ENCODE measurements around the gene CLCNKB. TPM values are rescaled to one million over a fixed set of nuclear protein-coding genes. Genes with fewer than 3 reads are reported as not detected.

The CLCNKB gene
- total RNA-seq, 1 experiment from 2014 or later = 1.1 TPM

DNA sequence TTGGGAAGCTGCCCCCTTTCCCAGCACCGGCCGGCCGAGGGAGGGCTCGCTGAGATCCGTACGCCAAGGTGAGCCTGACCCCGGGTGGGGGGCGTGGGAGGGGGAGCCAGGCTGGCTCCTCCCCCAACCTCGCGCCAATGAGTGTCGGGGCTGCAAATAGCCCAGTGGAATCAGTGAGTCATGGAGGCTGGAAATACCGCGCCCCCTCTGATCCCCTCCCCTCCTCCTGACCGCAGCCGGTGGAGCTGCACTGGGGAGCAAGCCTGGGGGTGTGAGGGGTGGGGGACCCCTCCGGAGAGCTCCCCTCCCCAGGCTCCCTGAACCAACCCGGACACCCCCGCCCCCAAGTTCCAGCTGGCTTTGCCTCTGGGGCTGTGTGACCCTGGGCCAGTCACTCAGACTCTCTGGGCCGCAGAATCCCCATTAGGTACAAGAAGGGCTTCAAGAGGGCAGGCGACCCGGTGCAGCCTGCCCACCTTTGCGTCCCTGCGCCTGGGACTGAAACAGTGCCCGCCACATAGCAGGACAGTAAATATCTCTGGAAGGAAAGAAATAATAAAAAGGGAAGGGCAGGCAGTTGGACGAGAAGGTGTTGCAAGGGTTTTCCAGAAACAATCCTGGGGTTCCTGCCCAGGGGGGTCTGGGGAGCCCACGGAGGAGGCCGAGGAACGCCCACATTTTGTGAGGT, 30.2 kb upstream of the CLCNKB start:
- Histone ChIP-seq H3K9me2 (ENCODE audit: insufficient read depth) (no peaks in the 10 kb centered on the region), H3K4me3 (peak overlapping the region; percentile 52; the same call in 1 of the 2 replicates), H3K27me3 (ENCODE audit: insufficient read depth, low read depth) (no peaks in the 10 kb centered on the region), H4K20me1 (ENCODE audit: insufficient read depth) (no peaks in the 10 kb centered on the region), H2AFZ (peak overlapping the region; percentile 39; the same call in 1 of the 2 replicates), H3K27ac (no peak overlapping the region), H3K79me2 (ENCODE audit: low read depth) (no peaks in the 10 kb centered on the region), H3K4me1 (replicated peaks; ENCODE audit: insufficient read depth) (peaks cover 5% of the 10 kb centered on the region; the same call in 1 of the 2 replicates), H3K36me3 (ENCODE audit: low read depth) (no peaks in the 10 kb centered on the region), H3F3A (ENCODE audit: insufficient read depth, low read depth) (peaks cover 10% of the 10 kb centered on the region; the same call in 1 of the 2 replicates), H3K4me2 (peak overlapping the region; percentile 67), H3K9me3 (ENCODE audit: insufficient read depth, low read depth) (no peaks in the 10 kb centered on the region)
- peak in 1 of 2 experiments; percentile 63 for DNase-seq
- ChIA-PET POLR2A (ENCODE audit: unreplicated experiment) (interaction anchor here (0.7 kb wide), 1 partner anchor 198 kb away, joined by 3 read pairs; no protein-coding TSS in a partner anchor), CTCF (no interaction called here)
- TF ChIP-seq, protein P1, sequence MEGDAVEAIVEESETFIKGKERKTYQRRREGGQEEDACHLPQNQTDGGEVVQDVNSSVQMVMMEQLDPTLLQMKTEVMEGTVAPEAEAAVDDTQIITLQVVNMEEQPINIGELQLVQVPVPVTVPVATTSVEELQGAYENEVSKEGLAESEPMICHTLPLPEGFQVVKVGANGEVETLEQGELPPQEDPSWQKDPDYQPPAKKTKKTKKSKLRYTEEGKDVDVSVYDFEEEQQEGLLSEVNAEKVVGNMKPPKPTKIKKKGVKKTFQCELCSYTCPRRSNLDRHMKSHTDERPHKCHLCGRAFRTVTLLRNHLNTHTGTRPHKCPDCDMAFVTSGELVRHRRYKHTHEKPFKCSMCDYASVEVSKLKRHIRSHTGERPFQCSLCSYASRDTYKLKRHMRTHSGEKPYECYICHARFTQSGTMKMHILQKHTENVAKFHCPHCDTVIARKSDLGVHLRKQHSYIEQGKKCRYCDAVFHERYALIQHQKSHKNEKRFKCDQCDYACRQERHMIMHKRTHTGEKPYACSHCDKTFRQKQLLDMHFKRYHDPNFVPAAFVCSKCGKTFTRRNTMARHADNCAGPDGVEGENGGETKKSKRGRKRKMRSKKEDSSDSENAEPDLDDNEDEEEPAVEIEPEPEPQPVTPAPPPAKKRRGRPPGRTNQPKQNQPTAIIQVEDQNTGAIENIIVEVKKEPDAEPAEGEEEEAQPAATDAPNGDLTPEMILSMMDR (conservative IDR thresholded peaks at IDR 0.05) = no peak
- no peak for TF ChIP-seq EZH2 (IDR thresholded peaks at IDR 0.05; ENCODE audit: low read depth)
- intact Hi-C loops (cut with micrococcal nuclease; ENCODE audit: unreplicated experiment) = loop anchor here (5.0 kb wide), 1 partner anchor 354 kb away; the partner anchor contains the start of gene SZRD1
- TSS peak; percentile 54 for BruUV-seq (replicated peaks)

DNA sequence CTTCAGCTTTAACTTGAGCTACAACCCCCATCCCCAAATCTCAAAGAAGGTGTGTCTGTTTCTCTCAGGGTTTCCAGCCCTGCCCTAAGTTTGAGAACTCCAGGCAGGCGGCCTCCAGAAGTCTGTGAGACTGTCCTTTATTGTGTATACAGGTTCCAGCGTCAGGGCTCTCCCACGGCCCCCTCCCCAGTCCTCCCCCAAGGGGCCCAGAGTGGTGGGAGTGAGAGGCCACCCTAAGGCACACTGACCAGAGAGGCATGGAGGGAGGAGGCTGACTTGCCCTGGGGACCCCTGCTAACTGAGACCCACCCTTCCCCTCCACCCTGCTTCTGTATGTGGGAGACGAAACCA, 29.7 kb upstream of the CLCNKB start:
- POLR2A ChIA-PET (ENCODE audit: unreplicated experiment) = no interaction called here
- no peaks in the 10 kb centered on the region for H4K20me1 ChIP-seq (ENCODE audit: insufficient read depth)
- CTCF ChIA-PET = no interaction called here
- H3K4me2 ChIP-seq = no peak overlapping the region
- H3K36me3 ChIP-seq (ENCODE audit: low read depth) = no peaks in the 10 kb centered on the region
- peaks cover 5% of the 10 kb centered on the region; the same call in 1 of the 2 replicates for H3K4me1 ChIP-seq (replicated peaks; ENCODE audit: insufficient read depth)
- no peak overlapping the region for H3K4me3 ChIP-seq
- BruUV-seq (replicated peaks) = no TSS peak
- DNase-seq = no peak
- H3K27me3 ChIP-seq (ENCODE audit: insufficient read depth, low read depth) = no peaks in the 10 kb centered on the region
- peaks cover 10% of the 10 kb centered on the region; the same call in 1 of the 2 replicates for H3F3A ChIP-seq (ENCODE audit: insufficient read depth, low read depth)
- no peaks in the 10 kb centered on the region for H3K79me2 ChIP-seq (ENCODE audit: low read depth)
- TF ChIP-seq, protein P1 (conservative IDR thresholded peaks at IDR 0.05) = no peak
- no peak for TF ChIP-seq EZH2 (IDR thresholded peaks at IDR 0.05; ENCODE audit: low read depth)
- no peak overlapping the region for H3K27ac ChIP-seq
- H2AFZ ChIP-seq = no peak overlapping the region
- intact Hi-C loops (cut with micrococcal nuclease; ENCODE audit: unreplicated experiment) = loop anchor here (5.0 kb wide), 1 partner anchor 353 kb away; the partner anchor contains the start of gene SZRD1
- H3K9me3 ChIP-seq (ENCODE audit: insufficient read depth, low read depth) = no peaks in the 10 kb centered on the region
- H3K9me2 ChIP-seq (ENCODE audit: insufficient read depth) = no peaks in the 10 kb centered on the region

DNA sequence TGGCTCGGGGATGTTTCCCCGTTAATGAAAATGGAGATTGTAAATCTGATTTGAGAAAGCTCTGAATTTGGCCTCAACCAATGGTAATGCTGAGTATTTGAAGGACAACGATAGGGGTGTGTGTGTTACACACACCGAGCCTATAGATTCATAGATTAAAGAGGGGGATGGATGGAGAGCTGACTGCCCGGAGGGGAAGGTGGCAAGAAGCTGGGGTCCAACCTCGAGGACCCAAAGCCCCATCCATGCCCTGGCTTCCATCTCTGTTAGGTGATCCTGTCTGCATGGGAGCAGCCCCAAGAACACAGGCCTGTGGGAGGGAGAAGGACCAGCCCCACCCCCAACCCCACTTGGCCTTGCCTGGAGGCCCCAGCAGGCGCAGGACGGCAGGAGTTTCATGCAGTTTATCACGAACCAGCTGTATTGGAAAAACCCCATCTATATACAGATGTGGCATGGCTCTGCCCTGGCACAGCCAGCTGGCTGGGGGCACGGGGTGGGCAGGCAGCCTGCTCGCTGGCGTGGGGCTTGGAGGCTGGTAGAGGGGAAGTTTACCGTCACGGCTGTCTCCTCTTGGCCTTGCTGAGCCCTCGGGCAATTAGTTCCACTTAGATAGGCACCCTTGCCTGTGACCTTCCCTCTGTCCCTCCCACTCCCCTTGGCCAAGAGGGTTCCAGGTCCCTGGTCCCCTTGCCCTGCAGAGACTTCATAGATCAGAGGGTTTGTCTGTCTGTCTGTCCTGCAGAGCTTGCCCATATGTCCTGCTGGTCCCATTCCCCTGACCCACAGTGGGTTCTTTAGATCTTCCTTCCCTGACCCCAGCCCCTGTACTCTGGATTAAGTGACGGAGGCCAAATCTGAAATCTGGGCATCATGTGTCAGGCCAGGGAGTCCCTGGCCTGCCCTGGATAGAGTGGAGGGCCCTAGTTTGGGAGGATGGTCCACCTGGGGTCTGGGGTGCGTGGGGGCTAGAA, 28.8 kb upstream of the CLCNKB start:
- ChIA-PET POLR2A (ENCODE audit: unreplicated experiment) (no interaction called here), CTCF (no interaction called here)
- no peak overlapping the region for H3K4me2 ChIP-seq
- peaks cover 10% of the 10 kb centered on the region; the same call in 1 of the 2 replicates for H3F3A ChIP-seq (ENCODE audit: insufficient read depth, low read depth)
- H3K9me2 ChIP-seq (ENCODE audit: insufficient read depth) = no peaks in the 10 kb centered on the region
- no peak for DNase-seq
- H3K27me3 ChIP-seq (ENCODE audit: insufficient read depth, low read depth) = no peaks in the 10 kb centered on the region
- TF ChIP-seq EZH2 (IDR thresholded peaks at IDR 0.05; ENCODE audit: low read depth) = no peak
- TF ChIP-seq, protein P1 (conservative IDR thresholded peaks at IDR 0.05) = no peak
- H4K20me1 ChIP-seq (ENCODE audit: insufficient read depth) = no peaks in the 10 kb centered on the region
- H3K36me3 ChIP-seq (ENCODE audit: low read depth) = no peaks in the 10 kb centered on the region
- intact Hi-C loops (cut with micrococcal nuclease; ENCODE audit: unreplicated experiment) = loop anchor here (5.0 kb wide), 1 partner anchor 353 kb away; the partner anchor contains the start of gene SZRD1
- H3K9me3 ChIP-seq (ENCODE audit: insufficient read depth, low read depth) = no peaks in the 10 kb centered on the region
- H3K27ac ChIP-seq = no peak overlapping the region
- no peaks in the 10 kb centered on the region for H3K79me2 ChIP-seq (ENCODE audit: low read depth)
- no TSS peak for BruUV-seq (replicated peaks)
- no peak overlapping the region for H2AFZ ChIP-seq
- H3K4me1 ChIP-seq (replicated peaks; ENCODE audit: insufficient read depth) = peaks cover 5% of the 10 kb centered on the region; the same call in 1 of the 2 replicates
- H3K4me3 ChIP-seq = no peak overlapping the region

Data from PC-9 (cell line).